Activated T-cell treated with anti-CD3 and anti-CD28 coated beads for 24 hours (primary cell): ENCODE data around the gene DVL1.
"Not testable (repeated sequence)": the region's sequence is repeated elsewhere in the genome, so short reads cannot be mapped to it uniquely, and the experiment has no call there.

Experiments
- DNase-seq: peaks from one replicate; pipeline ENCODE4 v3.0.0-alpha.2; 2020; ENCODE audit warnings: low read depth

The DVL1 gene

GRCh38 chr1:1324524-1325287 is 24.5 kb downstream of the DVL1 start, which contains the start of the genes CPTP and INTS11:
CPTP (plus strand) TSS chr1:1324802; CDS start chr1:1326911, 2,109 bp downstream.
INTS11 (minus strand) TSS chr1:1324660; CDS start chr1:1324608, 52 bp downstream.
- peak; percentile 95 for DNase-seq

GRCh38 chr1:1324084-1324523 is 25.1 kb downstream of the DVL1 start:
- DNase-seq = no peak

- DNase-seq = no peak
These were observed 26.3 kb downstream of the DVL1 start for GRCh38 chr1:1322952-1323351.

- no peak for DNase-seq
These were observed 26.8 kb downstream of the DVL1 start for GRCh38 chr1:1322418-1322817.

DNA sequence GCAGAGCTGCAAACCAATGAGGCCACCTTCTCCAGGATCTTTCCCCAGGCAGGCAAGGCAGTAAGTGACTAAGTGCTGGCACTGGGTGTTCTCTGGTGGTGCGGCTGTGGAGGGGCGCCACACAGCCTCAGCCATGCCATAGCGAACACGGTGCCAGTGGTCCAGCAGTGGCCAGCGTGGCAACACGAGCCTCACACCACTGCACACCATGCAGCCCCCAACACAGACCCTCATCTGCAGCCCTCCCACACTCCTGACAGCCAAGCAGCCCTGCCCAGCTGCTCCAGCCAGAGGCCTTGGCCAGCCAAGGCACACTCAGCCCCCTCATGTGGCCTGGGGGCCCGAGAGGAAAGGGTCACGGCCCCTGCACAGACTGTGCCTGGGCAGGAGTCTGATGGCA is 27.7 kb downstream of the DVL1 start:
- no peak for DNase-seq

GRCh38 chr1:1320666-1321448 is 28.4 kb downstream of the DVL1 start:
- DNase-seq = no peak

DNA sequence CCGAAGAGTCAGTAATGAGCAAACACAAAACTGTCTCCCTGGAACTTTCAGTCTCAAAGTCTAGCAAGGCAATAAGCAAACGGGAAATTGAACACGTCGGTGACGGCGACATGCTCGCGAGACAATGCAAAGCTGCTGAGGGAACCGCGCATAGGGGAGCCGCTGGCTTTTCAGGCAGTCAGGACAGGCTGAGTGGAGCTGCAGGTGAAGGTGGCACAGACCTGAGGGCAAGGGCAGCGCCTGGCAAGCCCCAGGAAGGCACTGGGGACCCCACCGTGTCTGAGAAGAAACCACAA is 29.6 kb downstream of the DVL1 start:
- no peak for DNase-seq

GRCh38 chr1:1318777-1319645 is 30.2 kb downstream of the DVL1 start:
- DNase-seq = no peak

- DNase-seq = no peak
These were observed 31.0 kb downstream of the DVL1 start for GRCh38 chr1:1318131-1318652.

DNA sequence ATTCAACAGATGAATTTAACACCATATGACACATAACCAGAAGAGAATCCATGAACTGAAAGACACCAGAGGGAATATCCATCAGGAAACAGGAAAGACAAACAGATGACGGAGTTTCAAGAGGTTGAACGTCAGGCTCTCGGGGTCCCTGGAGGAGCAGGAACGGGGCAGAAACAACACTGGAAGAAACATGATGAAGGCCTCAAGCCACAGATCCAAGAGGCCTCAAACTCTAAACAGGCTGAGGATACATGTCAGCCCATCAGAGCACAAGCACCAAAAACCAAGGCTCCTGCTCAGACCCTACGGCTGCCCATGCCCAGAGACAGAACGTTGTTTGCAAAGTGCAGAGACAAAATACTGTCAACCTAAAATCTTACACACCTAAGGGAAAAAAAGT is 31.8 kb downstream of the DVL1 start:
- no peak for DNase-seq

DNA sequence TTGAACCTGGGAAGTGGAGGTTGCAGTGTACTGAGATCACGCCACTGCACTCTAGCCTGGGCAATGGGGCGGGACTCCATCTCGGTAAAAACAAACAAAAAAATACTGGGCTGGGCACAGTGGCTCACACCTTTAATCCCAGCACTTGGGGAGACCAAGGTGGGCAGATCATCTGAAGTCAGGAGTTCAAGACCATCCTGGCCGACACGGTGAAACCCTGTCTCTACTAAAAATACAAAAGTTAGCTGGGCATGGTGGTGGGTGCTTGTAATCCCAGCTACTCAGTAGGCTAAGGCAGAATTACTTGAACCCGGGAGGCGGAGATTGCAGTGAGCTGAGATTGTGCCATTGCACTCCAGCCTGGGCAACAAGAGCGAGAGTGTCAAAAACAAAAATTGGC is 33.0 kb downstream of the DVL1 start:
- not testable (repeated sequence) for DNase-seq

DNA sequence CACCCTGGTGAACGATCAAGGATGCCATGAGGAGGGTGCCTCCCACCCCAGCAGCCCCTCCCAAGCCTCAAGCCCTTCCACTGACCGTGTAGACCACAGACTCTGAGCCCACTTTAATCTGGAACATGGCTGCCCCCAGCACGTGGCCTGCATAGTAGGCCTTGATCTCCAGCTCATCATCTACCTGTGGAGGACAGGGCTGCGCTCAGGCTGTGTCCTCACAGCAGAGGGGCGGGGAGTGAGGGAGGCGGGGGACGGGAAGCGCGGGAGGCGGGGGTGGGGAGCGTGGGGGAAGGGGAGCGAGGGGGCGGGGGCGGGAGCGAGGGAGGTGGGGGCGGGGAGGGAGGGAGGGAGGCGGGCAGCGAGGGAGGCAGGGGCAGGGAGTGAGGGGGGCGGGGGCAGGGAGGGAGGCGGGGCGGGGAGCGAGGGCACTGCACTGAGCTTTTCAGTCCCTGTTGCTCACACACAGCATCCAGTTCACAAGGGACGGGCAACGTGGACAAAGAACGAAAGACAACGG is 33.7 kb downstream of the DVL1 start:
- no peak for DNase-seq

DNA sequence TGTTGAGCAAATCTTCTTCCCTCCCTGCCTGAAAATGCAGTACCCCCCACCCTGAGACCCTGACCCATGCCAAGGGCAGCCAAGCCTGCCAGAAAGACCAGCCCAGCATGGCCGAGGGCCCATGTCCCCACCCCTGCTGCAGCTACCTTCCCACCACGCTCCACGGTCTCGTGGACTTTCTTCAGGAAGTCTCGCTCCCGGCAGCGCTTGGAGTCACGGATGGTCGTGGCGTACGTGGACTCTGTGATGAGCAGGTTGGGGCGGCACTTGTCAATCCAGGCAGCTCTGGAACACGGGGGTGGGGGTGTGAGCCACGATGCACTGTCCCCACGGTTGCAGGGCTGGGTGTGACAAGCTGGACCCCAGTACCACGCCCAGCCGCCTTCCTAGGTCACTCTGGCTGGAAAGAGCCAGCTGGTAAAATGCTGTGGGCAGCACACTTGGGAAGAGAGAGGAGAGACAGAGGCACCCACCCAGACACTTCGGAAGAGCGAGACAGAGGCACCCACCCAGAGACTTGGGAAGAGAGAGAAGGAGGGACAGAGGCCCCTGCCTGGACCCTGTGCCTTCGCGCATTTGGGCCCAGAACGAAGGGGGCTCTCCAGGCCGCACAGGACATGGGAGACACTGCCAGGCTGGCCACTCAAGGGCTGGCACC is 34.4 kb downstream of the DVL1 start:
- no peak for DNase-seq

DNA sequence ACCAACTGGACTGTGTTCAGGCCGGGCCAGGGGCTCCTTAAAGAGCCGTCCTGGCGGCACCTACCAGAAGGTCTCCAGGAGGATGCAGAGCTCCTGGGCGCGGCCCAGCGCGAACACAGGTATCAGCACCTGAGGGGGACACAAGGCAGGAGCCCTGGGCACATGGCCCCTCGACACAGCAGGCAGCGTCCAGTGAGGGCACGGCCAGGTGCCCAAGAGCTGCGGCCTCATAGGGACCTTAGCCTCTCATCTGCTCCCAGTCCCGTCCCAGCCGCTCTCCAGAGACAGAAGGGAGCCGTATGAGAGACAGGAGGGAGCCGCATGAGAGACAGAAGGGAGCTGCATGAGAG is 35.0 kb downstream of the DVL1 start:
- DNase-seq = no peak

- DNase-seq = no peak
These were observed 35.5 kb downstream of the DVL1 start for GRCh38 chr1:1313500-1314236.

DNA sequence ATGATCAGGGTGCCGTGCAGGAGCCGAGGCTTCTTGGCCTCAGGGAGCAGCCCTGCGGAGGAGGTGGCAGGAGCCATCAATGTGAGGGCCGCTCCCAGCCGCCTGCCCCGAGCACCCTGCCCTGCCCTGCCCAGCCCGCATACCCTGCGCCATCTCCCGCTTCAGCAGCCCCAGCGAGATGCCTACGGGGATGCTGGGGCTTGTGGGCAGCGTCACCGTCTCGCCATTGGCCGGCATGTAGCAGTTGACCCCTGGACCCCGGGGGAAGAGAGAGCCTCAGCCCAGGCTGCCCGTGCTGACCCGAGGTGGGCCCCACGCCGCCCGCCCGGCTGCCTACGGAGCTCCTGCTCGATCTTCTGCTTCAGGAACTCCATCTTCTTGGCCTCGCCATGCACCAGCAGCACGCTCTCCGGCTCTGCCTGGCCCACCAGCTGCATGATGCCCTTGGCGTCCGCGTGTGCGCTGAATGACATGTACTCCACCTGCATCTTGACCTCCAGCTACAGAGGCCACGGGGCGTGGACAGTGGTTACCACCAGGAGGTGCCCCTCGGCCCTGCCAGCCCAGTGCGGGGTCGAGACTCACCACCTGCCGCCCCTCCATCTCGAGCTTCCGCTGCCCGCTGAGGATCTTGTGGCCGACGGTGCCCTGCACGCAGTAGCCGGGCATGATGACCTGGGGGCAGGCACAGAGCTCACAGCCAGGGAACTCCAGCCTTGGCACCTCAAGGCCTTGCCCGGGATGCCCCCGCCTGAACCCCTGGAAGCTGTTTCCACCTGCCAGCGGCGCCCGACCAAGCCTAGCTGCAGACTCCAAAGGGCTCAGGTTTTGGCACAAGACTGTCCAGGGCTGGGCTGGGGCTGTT is 36.5 kb downstream of the DVL1 start:
- no peak for DNase-seq

DNA sequence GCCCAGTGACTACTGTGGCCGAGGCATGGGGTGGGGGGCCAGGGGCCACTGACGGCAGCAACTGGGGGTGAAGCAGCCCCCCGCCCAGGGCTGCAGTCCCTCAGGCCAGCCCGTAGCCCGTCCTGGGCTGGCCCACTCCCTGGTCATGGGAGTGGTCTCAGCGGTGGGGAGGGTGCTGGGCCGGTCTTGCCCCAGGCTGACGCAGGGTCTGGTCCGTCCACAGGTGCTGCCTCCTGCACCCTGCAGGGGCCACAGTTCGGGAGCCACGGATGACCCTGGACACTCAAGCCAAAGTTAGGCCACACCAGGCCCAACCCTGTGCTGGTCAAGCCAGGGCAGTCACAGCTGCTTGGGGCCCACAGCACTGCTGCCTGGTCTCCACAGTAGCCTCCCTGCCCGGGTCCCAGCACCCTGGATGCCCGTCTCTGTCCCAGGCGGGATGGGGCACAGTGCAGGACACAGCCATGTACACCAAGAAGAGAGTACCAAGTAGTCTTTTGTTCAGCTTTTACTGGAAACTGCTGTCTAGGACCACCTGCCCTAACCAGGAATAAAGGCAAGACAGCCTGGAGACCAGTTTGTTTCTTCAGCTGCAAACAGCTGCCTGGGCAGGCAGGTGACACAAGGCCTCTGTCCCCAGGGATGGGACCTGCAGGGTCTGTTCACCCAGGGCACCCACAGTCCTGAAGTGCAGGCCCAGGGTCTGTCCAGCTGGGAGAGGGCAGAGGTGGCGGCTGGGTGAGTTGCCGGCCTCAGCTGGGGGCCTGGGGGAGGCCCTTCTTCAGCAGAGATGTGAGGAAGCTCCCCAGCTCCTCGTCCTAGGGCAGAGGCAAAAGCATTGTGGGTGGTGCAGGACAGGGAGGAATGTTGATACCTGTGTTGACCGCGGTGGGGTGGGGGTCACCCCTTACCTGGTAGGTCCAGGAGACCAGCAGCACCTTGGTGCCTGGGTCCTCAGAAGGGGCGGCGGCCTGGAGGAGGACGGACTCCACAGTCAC is 37.8 kb downstream of the DVL1 start:
- DNase-seq = no peak

DNA sequence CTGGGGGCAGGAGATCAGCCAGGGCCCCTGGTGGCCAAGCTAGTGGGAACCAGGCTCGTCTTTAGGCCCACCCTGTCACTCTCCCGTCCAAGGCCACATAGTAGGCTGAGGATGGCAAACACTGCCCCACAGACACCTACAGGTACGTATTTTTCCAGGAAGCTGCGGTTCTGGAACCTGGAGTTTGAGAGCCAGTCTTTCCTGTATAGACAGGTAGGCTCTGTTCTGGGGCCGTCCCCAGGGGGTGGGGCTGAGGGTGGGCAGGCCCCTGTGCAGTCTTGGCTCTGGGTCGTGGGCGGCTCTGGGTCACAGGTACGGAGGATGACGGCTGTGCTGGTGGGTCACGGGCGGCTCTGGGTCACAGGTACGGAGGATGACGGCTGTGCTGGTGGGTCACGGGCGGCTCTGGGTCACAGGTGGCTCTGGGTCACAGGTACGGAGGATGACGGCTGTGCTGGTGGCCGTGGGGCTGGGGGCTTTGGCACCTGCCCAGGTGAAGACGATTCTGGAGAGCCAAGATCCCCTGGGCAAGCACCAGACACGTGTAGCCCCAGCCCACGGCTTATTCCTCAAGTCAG is 38.7 kb downstream of the DVL1 start:
- no peak for DNase-seq

- no peak for DNase-seq
These were observed 39.2 kb downstream of the DVL1 start for GRCh38 chr1:1310109-1310385.
